GM12878 (cell line): ENCODE data around the gene TBXA2R. TPM values are rescaled to one million over a fixed set of nuclear protein-coding genes. Genes with fewer than 3 reads are reported as not detected.

Experiments
- ATAC-seq: fragments of 200-7000 bp; cut with Tn5 transposase; 3 replicates; pipeline ENCODE4 v1.9.1; 2020; ENCODE audit warnings: mild to moderate bottlenecking, moderate library complexity
- BruUV-seq: library from RNA; stranded (reverse); fragments of 400-500 nt; replicated peaks from 2 replicates; lab custom pipeline; 2021; lab: Mats Ljungman, UMichigan
- CTCF ChIA-PET: fragments of 300-600 bp; sonication (Branson Sonifier 250); formaldehyde crosslinking; extraction: SDS; loops from one replicate; lab custom pipeline; 2021; ENCODE audit warnings: inconsistent platforms; lab: Yijun Ruan, JAX
- POLR2A ChIA-PET: fragments of 350-600 bp; formaldehyde crosslinking; extraction: SDS; loops from one replicate; lab custom pipeline; 2021; ENCODE audit warnings: inconsistent platforms; lab: Charles Lee
- RAD21 ChIA-PET: fragments of 300-600 bp; sonication (Branson Sonifier 250); formaldehyde crosslinking; loops from one replicate; lab custom pipeline; 2023; ENCODE audit warnings: antibody characterized with exemption; ENCODE audit not compliant: unreplicated experiment; lab: Charles Lee
- SMC1A ChIA-PET: fragments of 300-600 bp; sonication (Branson Sonifier 250); formaldehyde crosslinking; loops from one replicate; lab custom pipeline; 2023; ENCODE audit not compliant: unreplicated experiment, uncharacterized antibody; lab: Charles Lee
- DNase-seq: peaks from one replicate; pipeline ENCODE4 v3.0.0-alpha.2; 2011; ENCODE audit warnings: low read depth, low spot score
- FAIRE-seq: peaks from 3 replicates; lab custom pipeline; 2011; peaks lifted over from hg19 to GRCh38; lab: Jason Lieb, UNC
- H2AFZ ChIP-seq: 2 replicates; pipeline ENCODE4 v1.6.0; 2011; ENCODE audit warnings: low read depth, low read length, control low read depth; ENCODE audit not compliant: control insufficient read depth
- H3K27ac ChIP-seq: 2 replicates; pipeline ENCODE4 v1.5.1; 2011; ENCODE audit warnings: control low read depth; ENCODE audit not compliant: control insufficient read depth, insufficient read depth
- H3K27me3 ChIP-seq, 2 experiments: replicated peaks in 1 of 2; 2 replicates each; pipeline versions ENCODE4 v1.6.0 to v1.6.1; 2011; ENCODE audit warnings: low read length in 1 of 2; ENCODE audit not compliant: control insufficient read depth in 2 of 2, insufficient read depth in 2 of 2
- H3K36me3 ChIP-seq, 2 experiments: 2 replicates each; pipeline ENCODE4 v1.5.1; 2011; ENCODE audit warnings: low read length in 1 of 2; ENCODE audit not compliant: control insufficient read depth in 2 of 2, insufficient read depth in 2 of 2
- H3K4me1 ChIP-seq: 2 replicates; pipeline ENCODE4 v1.6.1; 2011; ENCODE audit warnings: mild to moderate bottlenecking, low read length, moderate library complexity, mixed read lengths; ENCODE audit not compliant: control insufficient read depth, insufficient read depth
- H3K4me2 ChIP-seq: 2 replicates; pipeline ENCODE4 v1.6.0; 2011; ENCODE audit warnings: control low read depth; ENCODE audit not compliant: control insufficient read depth, insufficient read depth
- H3K4me3 ChIP-seq: fragments of 200-600 bp; sonication (generic); 2 replicates; pipeline ENCODE4 v1.5.1; 2016
- H3K79me2 ChIP-seq: 2 replicates; pipeline ENCODE4 v1.6.0; 2011; ENCODE audit warnings: low read length; ENCODE audit not compliant: control insufficient read depth, insufficient read depth
- H3K9ac ChIP-seq: 2 replicates; pipeline ENCODE4 v1.8.0; 2011; ENCODE audit warnings: low read length, control low read depth, mixed read lengths; ENCODE audit not compliant: control insufficient read depth, insufficient read depth
- H3K9me3 ChIP-seq: replicated peaks from 3 replicates; pipeline ENCODE4 v1.5.1; 2011; ENCODE audit warnings: mild to moderate bottlenecking, low read length; ENCODE audit not compliant: control insufficient read depth, insufficient read depth
- H4K20me1 ChIP-seq: 2 replicates; pipeline ENCODE4 v1.6.0; 2011; ENCODE audit not compliant: control insufficient read depth, insufficient read depth
- E2F8 ChIP-seq: fragments of 450-650 bp; IDR thresholded peaks from 2 replicates; pipeline ENCODE4 v1.6.1; 2018; ENCODE audit warnings: mild to moderate bottlenecking, low read depth, moderate library complexity; ENCODE audit not compliant: partially characterized antibody
- NBN ChIP-seq: fragments of 450-650 bp; IDR thresholded peaks from 2 replicates; pipeline ENCODE4 v1.6.1; 2016
- PML ChIP-seq: IDR thresholded peaks from 2 replicates; pipeline ENCODE4 v1.6.1; 2012; ENCODE audit warnings: low read length, inconsistent platforms
- POLR2A ChIP-seq: IDR thresholded peaks from 2 replicates; pipeline ENCODE4 v1.6.1; 2011; ENCODE audit warnings: low read depth, mild to moderate bottlenecking, low read length
- SREBF1 ChIP-seq: IDR thresholded peaks from 2 replicates; pipeline ENCODE4 v1.6.1; 2012; ENCODE audit warnings: mild to moderate bottlenecking, low read length
- TCF12 ChIP-seq: IDR thresholded peaks from 2 replicates; pipeline ENCODE4 v1.6.1; 2011; ENCODE audit warnings: low read depth, mild to moderate bottlenecking, low read length
- WGBS: methylation state at CpG from one replicate; pipeline ENCODE4 v1.1.6; 2016; ENCODE audit warnings: low lambda C conversion rate; ENCODE audit not compliant: insufficient replicate concordance, insufficient coverage; ENCODE audit errors: missing lambda C conversion rate; 5-methylcytosine and 5-hydroxymethylcytosine counted together
- in situ Hi-C: fragments of 300-500 bp; cut with MboI; formaldehyde crosslinking; loops from 9 replicates; pipeline ENCODE4 v1.14.3; 2018; ENCODE audit warnings: mixed read lengths
- intact Hi-C: fragments of 100-400 bp; cut with micrococcal nuclease; formaldehyde crosslinking; loops from one replicate; pipeline ENCODE4 v1.14.2; 2022; ENCODE audit not compliant: unreplicated experiment
- polyA plus RNA-seq, 11 experiments: library from polyadenylated mRNA; depleted of rRNA in 4 of 11; unstranded in 6 of 11; stranded (reverse) in 5 of 11; fragments of >200 nt; fragmentation: Nextera tagmentation in 4 of 11; fragmentation: Illumina TruSeq in 1 of 11; extraction: Ambion mirVana in 4 of 11; extraction: Trizol in 1 of 11; gene quantifications; 1 replicate in 1 of 11; 2 replicates in 10 of 11; pipeline versions ENCODE4 v1.2.1 to v1.2.3, GENCODE V29; 2011 to 2016; ENCODE audit warnings: inconsistent platforms in 2 of 11, missing spikeins in 2 of 11, low read depth in 1 of 11
- total RNA-seq, 4 experiments: library from RNA; depleted of rRNA in 3 of 4; stranded (reverse); fragments of >200 nt in 3 of 4; fragmentation: Illumina TruSeq in 1 of 4; extraction: Trizol in 1 of 4; gene quantifications; 2 replicates each; pipeline versions ENCODE4 v1.2.1 to v1.2.3, GENCODE V29; 2013 to 2021
- TF ChIP-seq, protein P1 (sequence below): IDR thresholded peaks from 2 replicates; pipeline ENCODE4 v1.6.1; 2012; ENCODE audit warnings: low read depth, low read length, improper control_type of control experiment

Gene TBXA2R
- total and polyA plus RNA-seq, 10 of the 15 experiments (the other 5 are each of a cell fraction or from before 2014, with no cell fraction given): 0.03 TPM; not detected in 8

GRCh38 chr19:3620145-3620816 is 13.6 kb upstream of the TBXA2R start:
- ATAC-seq: no peak
- POLR2A ChIA-PET: no interaction called here
- H3K27me3 ChIP-seq: no peaks in the 10 kb centered on the region
- H3K4me3 ChIP-seq: no peak overlapping the region
- no peak for FAIRE-seq
- CTCF ChIA-PET: no interaction called here
- intact Hi-C loops: no loop called here
- no peak overlapping the region for H3K9ac ChIP-seq
- H3K4me2 ChIP-seq: no peak overlapping the region
- SMC1A ChIA-PET: no interaction called here
- TF ChIP-seq, protein P1, sequence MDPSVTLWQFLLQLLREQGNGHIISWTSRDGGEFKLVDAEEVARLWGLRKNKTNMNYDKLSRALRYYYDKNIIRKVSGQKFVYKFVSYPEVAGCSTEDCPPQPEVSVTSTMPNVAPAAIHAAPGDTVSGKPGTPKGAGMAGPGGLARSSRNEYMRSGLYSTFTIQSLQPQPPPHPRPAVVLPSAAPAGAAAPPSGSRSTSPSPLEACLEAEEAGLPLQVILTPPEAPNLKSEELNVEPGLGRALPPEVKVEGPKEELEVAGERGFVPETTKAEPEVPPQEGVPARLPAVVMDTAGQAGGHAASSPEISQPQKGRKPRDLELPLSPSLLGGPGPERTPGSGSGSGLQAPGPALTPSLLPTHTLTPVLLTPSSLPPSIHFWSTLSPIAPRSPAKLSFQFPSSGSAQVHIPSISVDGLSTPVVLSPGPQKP: no peak
- peak; percentile 27; the same call in 1 of the 2 replicates for TF ChIP-seq POLR2A
- TF ChIP-seq NBN: no peak
- no peak for TF ChIP-seq E2F8
- no peak for TF ChIP-seq PML
- TF ChIP-seq TCF12: no peak
- no peak for TF ChIP-seq SREBF1
- in situ Hi-C loops: no loop called here
- H3K27ac ChIP-seq: no peak overlapping the region
- RAD21 ChIA-PET: no interaction called here
- H2AFZ ChIP-seq: no peak overlapping the region
- 92% methylated on average over 19 of the region's 19 CpGs for WGBS
- no peak for DNase-seq
- H3K9me3 ChIP-seq: no peaks in the 10 kb centered on the region
- peaks cover 3% of the 10 kb centered on the region; the same call in 1 of the 2 replicates for H3K4me1 ChIP-seq
- peaks cover 0 to 11% of the 10 kb centered on the region in 2 experiments; a peak in 3 of 4 replicates for H3K36me3 ChIP-seq
- no peaks in the 10 kb centered on the region for H4K20me1 ChIP-seq
- BruUV-seq: no TSS peak
- H3K79me2 ChIP-seq: peaks cover 7% of the 10 kb centered on the region
